ENCODE results near the gene AS3MT.

- TF ChIP-seq POLR2A (IDR thresholded peaks at IDR 0.05; ENCODE audit: low read depth, low read length) = no peak
- no peak for TF ChIP-seq POLR2AphosphoS5 (IDR thresholded peaks at IDR 0.05; ENCODE audit: low read depth, low read length)
- no peak for TF ChIP-seq TAF1 (IDR thresholded peaks at IDR 0.05; ENCODE audit: low read depth, low read length)
- TF ChIP-seq POU2F2 (IDR thresholded peaks at IDR 0.05; ENCODE audit: low read depth, low read length) = no peak
These were observed 61.5 kb downstream of the AS3MT start for GRCh38 chr10:102930720-102931119.
